Gastroesophageal sphincter (tissue), 4 donors: Measurements from ENCODE around the gene SPPL2A. TPM values are rescaled to one million over a fixed set of nuclear protein-coding genes. Genes with fewer than 3 reads are reported as not detected.
A peak's percentile ranks its signal among the peaks of the same experiment; 100 is the strongest.

Experiments
- ATAC-seq: fragments of 150-250 bp; one replicate; pipeline ENCODE4 v1.9.1; 2016; ENCODE audit warnings: mild to moderate bottlenecking, moderate library complexity
- H3K27ac ChIP-seq, 4 donors: fragments of 200-600 bp; sonication (generic) in 3 of 4; 1 replicate in 3 of 4; 2 replicates in 1 of 4; pipeline ENCODE4 v1.5.1; 2016 to 2019
- H3K27me3 ChIP-seq: fragments of 200-600 bp; sonication (generic); one replicate; pipeline ENCODE4 v1.5.1; 2019
- H3K36me3 ChIP-seq, 2 donors: fragments of 200-600 bp; sonication (generic); one replicate each; pipeline ENCODE4 v1.5.1; 2019; ENCODE audit warnings: control low read depth in 1 of 2
- H3K4me1 ChIP-seq, 3 donors: fragments of 200-600 bp; sonication (generic); 1 replicate in 2 of 3; 2 replicates in 1 of 3; pipeline ENCODE4 v1.5.1; 2016 to 2019; ENCODE audit warnings: control low read depth in 2 of 3
- H3K4me3 ChIP-seq, 2 donors: fragments of 200-600 bp; sonication (generic); one replicate each; pipeline ENCODE4 v1.5.1; 2019; ENCODE audit warnings: mild to moderate bottlenecking in 1 of 2, moderate library complexity in 1 of 2
- H3K9me3 ChIP-seq, 3 donors: fragments of 200-600 bp; sonication (generic); one replicate each; pipeline ENCODE4 v1.5.1; 2017 to 2019; ENCODE audit warnings: control low read depth in 2 of 3
- CTCF ChIP-seq, 4 experiments: fragments of 200-600 bp in 2 of 4; fragments of 450-650 bp in 2 of 4; sonication (generic) in 1 of 4; IDR thresholded peaks; one replicate each; pipeline ENCODE4 v1.5.1; 2017 to 2019; ENCODE audit warnings: antibody characterized with exemption in 4 of 4, mild to moderate bottlenecking in 2 of 4, moderate library complexity in 2 of 4
- EP300 ChIP-seq: sonication (generic); formaldehyde crosslinking; IDR thresholded peaks from one replicate; pipeline ENCODE4 v1.6.1; 2017; ENCODE audit warnings: antibody characterized with exemption, mild to moderate bottlenecking
- POLR2A ChIP-seq, 2 donors: fragments of 450-650 bp; IDR thresholded peaks; one replicate each; pipeline ENCODE4 v1.6.1; 2017; ENCODE audit warnings: antibody characterized with exemption in 2 of 2, mild to moderate bottlenecking in 2 of 2, moderate library complexity in 1 of 2
- POLR2AphosphoS5 ChIP-seq: sonication (generic); formaldehyde crosslinking; IDR thresholded peaks from one replicate; pipeline ENCODE4 v1.6.1; 2017; ENCODE audit warnings: antibody characterized with exemption
- WGBS, 2 donors: methylation state at CpG; one replicate each; pipeline ENCODE4 v1.1.5; 2018; ENCODE audit warnings: low coverage in 1 of 2; 5-methylcytosine and 5-hydroxymethylcytosine counted together
- total RNA-seq, 4 donors: library from RNA; depleted of rRNA; stranded (reverse); fragments of >200 nt; gene quantifications; one replicate each; pipeline ENCODE4 v1.1.0, GENCODE V29; 2016

Gene SPPL2A
- total RNA-seq, 4 donors from 2014 or later = 114 to 236 (median 140) TPM

DNA sequence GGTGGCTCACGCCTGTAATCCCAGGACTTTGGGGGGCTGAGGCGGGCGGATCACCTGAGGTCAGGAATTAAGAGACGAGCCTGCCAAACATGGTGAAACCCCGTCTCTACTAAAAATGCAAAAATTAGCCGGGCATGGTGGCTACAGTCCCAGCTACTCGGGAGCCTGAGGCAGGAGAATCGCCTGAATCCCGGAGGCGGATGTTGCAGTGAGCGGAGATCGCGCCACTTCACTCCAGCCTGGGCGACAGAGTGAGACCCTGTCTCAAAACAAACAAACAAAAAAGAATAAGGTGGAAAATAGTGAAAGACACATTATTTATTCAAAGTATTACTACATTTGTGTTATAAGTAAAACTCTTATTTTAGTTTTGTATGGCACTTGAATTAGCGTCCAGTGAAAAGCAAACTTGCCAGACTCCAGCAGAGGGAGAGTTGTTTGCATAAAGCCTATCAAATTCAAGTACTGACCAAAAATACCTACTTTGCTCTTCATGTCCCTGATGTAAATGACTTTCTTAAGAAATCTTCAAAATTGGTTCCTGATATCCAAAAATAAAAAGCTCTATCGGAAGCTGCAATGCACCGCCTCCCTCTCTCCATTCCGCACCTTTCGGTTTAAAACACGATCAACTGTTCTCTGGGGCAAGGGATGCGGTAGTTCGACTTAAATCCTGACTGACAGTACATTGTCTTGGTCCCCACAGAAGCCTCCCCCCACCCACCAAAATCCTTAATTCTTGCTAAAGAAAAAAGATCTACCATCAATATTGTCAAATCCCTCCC is 80.1 kb downstream of the SPPL2A start:
- H3K27ac ChIP-seq = peak overlapping the region; percentile 74 to 96 (median 94)
- H3K27me3 ChIP-seq = no peaks in the 10 kb centered on the region
- H3K4me3 ChIP-seq = peak overlapping the region; percentile 71 to 88
- no peaks in the 10 kb centered on the region for H3K9me3 ChIP-seq
- ATAC-seq = no peak
- H3K4me1 ChIP-seq = peaks cover 3 to 65% (median 16%) of the 10 kb centered on the region in 3 donors
- H3K36me3 ChIP-seq = peaks cover 0 to 11% of the 10 kb centered on the region in 2 donors
- TF ChIP-seq POLR2A (IDR thresholded peaks at IDR 0.05) (no peak), POLR2AphosphoS5 (no peak), CTCF (IDR thresholded peaks at IDR 0.05) (peak in 1 of 4 experiments; percentile 28), EP300 (no peak)
- 33 to 41% methylated on average over 17 to 18 of the region's 22 CpGs for WGBS, 2 donors

DNA sequence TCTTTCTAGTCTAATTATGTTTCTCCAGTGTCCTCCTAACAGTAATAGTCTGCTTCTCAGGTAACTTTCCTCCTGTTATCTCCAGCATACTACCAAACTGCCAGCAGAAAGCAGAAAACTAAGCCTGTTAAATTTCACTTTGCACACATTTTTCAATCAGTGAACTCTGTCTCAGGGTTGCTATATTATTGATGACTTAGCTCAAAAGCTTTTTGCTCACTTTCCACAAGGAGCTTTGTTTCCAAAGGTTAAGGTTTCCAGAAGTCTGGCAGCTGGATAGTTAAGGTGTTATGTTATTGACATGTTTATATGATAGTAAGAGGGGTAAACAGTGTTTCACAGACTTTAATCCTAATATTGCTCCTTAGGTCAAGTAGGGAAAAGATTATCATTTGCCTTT is 84.0 kb downstream of the SPPL2A start:
- no peaks in the 10 kb centered on the region for H3K9me3 ChIP-seq
- H3K4me3 ChIP-seq = no peak overlapping the region
- ATAC-seq = no peak
- H3K27ac ChIP-seq = no peak overlapping the region
- H3K36me3 ChIP-seq = peaks cover 0 to 11% of the 10 kb centered on the region in 2 donors
- peaks cover 0 to 72% (median 12%) of the 10 kb centered on the region in 3 donors for H3K4me1 ChIP-seq
- no peaks in the 10 kb centered on the region for H3K27me3 ChIP-seq
- TF ChIP-seq CTCF (IDR thresholded peaks at IDR 0.05) = no peak
- no peak for TF ChIP-seq POLR2A (IDR thresholded peaks at IDR 0.05)
- no peak for TF ChIP-seq EP300
- TF ChIP-seq POLR2AphosphoS5 = no peak

DNA sequence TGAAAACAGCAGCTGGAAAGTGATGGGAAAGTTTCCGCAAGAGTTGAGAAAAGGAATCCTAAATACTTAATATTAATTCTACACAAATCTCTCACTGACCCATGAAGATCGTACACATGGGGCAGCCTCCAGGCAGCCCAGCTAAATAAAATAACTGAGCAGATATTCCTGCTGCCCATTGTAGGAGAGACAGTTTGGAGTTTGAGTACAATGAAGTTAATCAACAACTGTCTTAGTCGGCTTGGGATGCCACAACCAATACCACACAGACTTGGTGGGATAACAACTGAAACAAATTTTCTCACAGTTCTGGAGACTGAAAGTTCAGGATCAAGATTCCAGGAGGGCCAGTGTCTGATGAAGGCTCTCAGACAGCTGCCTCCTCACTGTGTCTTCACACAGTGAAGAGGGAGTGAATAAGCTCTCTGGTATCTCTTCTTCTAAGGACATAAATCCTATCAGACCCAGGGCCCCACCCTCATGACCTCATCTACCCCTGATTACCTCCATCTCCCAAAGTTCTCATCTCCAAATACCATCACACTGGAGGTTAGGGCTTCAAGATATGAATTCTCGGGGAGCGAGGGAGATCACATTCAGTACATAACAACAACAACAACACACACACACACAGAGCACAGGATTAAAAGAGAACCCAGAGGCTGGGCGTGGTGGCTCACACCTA is 88.6 kb downstream of the SPPL2A start:
- WGBS, 2 donors = 78 to 79% methylated on average over 4 to 6 of the region's 6 CpGs
- H3K4me3 ChIP-seq = no peak overlapping the region
- ATAC-seq = no peak
- no peak overlapping the region for H3K27ac ChIP-seq
- H3K36me3 ChIP-seq = no peaks in the 10 kb centered on the region
- TF ChIP-seq POLR2AphosphoS5 (no peak), CTCF (IDR thresholded peaks at IDR 0.05) (no peak), EP300 (no peak), POLR2A (IDR thresholded peaks at IDR 0.05) (no peak)
- peaks cover 0 to 63% (median 3%) of the 10 kb centered on the region in 3 donors for H3K4me1 ChIP-seq
- H3K9me3 ChIP-seq = no peaks in the 10 kb centered on the region
- H3K27me3 ChIP-seq = no peaks in the 10 kb centered on the region

DNA sequence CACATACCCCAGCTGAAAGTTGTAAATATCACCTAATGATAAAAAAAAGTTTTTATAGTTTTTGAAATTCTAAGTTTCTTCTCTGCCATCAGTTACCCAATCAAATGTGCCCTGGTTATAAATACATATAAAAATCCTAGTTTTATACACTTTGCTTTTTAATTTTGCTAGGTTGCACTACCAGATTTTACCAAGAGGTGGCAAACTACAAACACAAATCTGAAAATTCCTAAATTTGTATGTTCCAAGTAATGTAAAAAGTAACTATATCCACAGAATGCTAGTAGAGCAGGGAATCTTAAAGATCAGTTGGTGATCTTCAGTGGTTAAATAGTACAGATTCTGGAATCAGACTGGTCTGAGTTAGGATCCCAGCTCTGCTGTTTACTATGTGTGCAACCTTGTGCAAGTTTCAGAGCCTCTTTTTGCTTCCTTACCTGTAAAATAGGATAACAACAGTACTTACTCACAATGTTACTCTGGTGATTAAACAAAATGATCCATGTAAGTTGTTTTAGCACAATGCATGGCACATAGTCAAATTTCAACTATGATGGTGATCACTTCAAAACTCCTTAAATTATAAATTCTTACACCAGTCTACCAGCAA is 89.9 kb downstream of the SPPL2A start:
- no peak overlapping the region for H3K27ac ChIP-seq
- H3K4me3 ChIP-seq = no peak overlapping the region
- H3K27me3 ChIP-seq = no peaks in the 10 kb centered on the region
- H3K4me1 ChIP-seq = peaks cover 0 to 54% (median 3%) of the 10 kb centered on the region in 3 donors
- TF ChIP-seq POLR2AphosphoS5 = no peak
- TF ChIP-seq CTCF (IDR thresholded peaks at IDR 0.05) = peak; percentile 73 to 89 (median 78)
- H3K9me3 ChIP-seq = no peaks in the 10 kb centered on the region
- ATAC-seq = no peak
- no peaks in the 10 kb centered on the region for H3K36me3 ChIP-seq
